ENCODE results near the gene PON3. TPM values are rescaled to one million over a fixed set of nuclear protein-coding genes. Genes with fewer than 3 reads are reported as not detected.

Gene PON3
- polyA plus RNA-seq, 4 donors = 2.4 to 15.6 (median 6.7) TPM

GRCh38 chr7:95407751-95408150 lies 11.6 kb upstream of the PON3 start:
- no peaks in the 10 kb centered on the region for H3K27me3 ChIP-seq (ENCODE audit: control insufficient read depth in 3 of 3, insufficient read depth in 3 of 3, low read length in 3 of 3)
- H3K27ac ChIP-seq (ENCODE audit: low read depth in 1 of 3, low read length in 2 of 3) = peak overlapping the region in 1 of 3 donors; percentile 19
- H3K36me3 ChIP-seq (ENCODE audit: control insufficient read depth in 3 of 3, insufficient read depth in 2 of 3, low read depth in 1 of 3, low read length in 3 of 3) = peaks cover 4 to 10% (median 7%) of the 10 kb centered on the region in 3 donors
- no peaks in the 10 kb centered on the region for H3K9me3 ChIP-seq (ENCODE audit: control insufficient read depth in 2 of 2, insufficient read depth in 1 of 2, low read depth in 1 of 2, low read length in 1 of 2)
- no peak for DNase-seq
- 37 to 65% (median 42%) methylated on average over 2 of the region's 2 CpGs for WGBS, 3 donors
- no peak for FAIRE-seq
- peaks cover 0 to 5% (median 0%) of the 10 kb centered on the region in 3 donors for H3K4me1 ChIP-seq (ENCODE audit: control insufficient read depth in 3 of 3, insufficient read depth in 2 of 3, low read depth in 1 of 3, low read length in 2 of 3)
- no peak overlapping the region for H3K4me3 ChIP-seq (ENCODE audit: low read depth in 1 of 3, low read length in 3 of 3)

GRCh38 chr7:95405800-95406199 lies 9.6 kb upstream of the PON3 start:
- H3K4me3 ChIP-seq (ENCODE audit: low read depth in 1 of 3, low read length in 3 of 3) = no peak overlapping the region
- H3K27me3 ChIP-seq (ENCODE audit: control insufficient read depth in 3 of 3, insufficient read depth in 3 of 3, low read length in 3 of 3) = no peaks in the 10 kb centered on the region
- DNase-seq (no peak), FAIRE-seq (no peak)
- WGBS, 3 donors = 94 to 97% (median 94%) methylated on average over 6 of the region's 6 CpGs
- no peaks in the 10 kb centered on the region for H3K9me3 ChIP-seq (ENCODE audit: control insufficient read depth in 2 of 2, insufficient read depth in 1 of 2, low read depth in 1 of 2, low read length in 1 of 2)
- peaks cover 2 to 9% (median 5%) of the 10 kb centered on the region in 3 donors for H3K36me3 ChIP-seq (ENCODE audit: control insufficient read depth in 3 of 3, insufficient read depth in 2 of 3, low read depth in 1 of 3, low read length in 3 of 3)
- H3K4me1 ChIP-seq (ENCODE audit: control insufficient read depth in 3 of 3, insufficient read depth in 2 of 3, low read depth in 1 of 3, low read length in 2 of 3) = peaks cover 0 to 5% (median 0%) of the 10 kb centered on the region in 3 donors
- H3K27ac ChIP-seq (ENCODE audit: low read depth in 1 of 3, low read length in 2 of 3) = no peak overlapping the region

- H3K4me3 ChIP-seq (ENCODE audit: low read depth in 1 of 3, low read length in 3 of 3) = no peak overlapping the region
- peaks cover 2 to 8% (median 5%) of the 10 kb centered on the region in 3 donors for H3K36me3 ChIP-seq (ENCODE audit: control insufficient read depth in 3 of 3, insufficient read depth in 2 of 3, low read depth in 1 of 3, low read length in 3 of 3)
- no peak for FAIRE-seq
Observed at GRCh38 chr7:95405208-95405607, 9.0 kb upstream of the PON3 start.

GRCh38 chr7:95404316-95404865 lies 8.2 kb upstream of the PON3 start:
- Histone ChIP-seq H3K4me3 (ENCODE audit: low read depth in 1 of 3, low read length in 3 of 3) (no peak overlapping the region), H3K4me1 (ENCODE audit: control insufficient read depth in 3 of 3, insufficient read depth in 2 of 3, low read depth in 1 of 3, low read length in 2 of 3) (peaks cover 0 to 13% (median 0%) of the 10 kb centered on the region in 3 donors), H3K27ac (ENCODE audit: low read depth in 1 of 3, low read length in 2 of 3) (no peak overlapping the region), H3K27me3 (ENCODE audit: control insufficient read depth in 3 of 3, insufficient read depth in 3 of 3, low read length in 3 of 3) (no peaks in the 10 kb centered on the region), H3K36me3 (ENCODE audit: control insufficient read depth in 3 of 3, insufficient read depth in 2 of 3, low read depth in 1 of 3, low read length in 3 of 3) (peaks cover 2 to 7% (median 5%) of the 10 kb centered on the region in 3 donors), H3K9me3 (ENCODE audit: control insufficient read depth in 2 of 2, insufficient read depth in 1 of 2, low read depth in 1 of 2, low read length in 1 of 2) (no peaks in the 10 kb centered on the region)
- DNase-seq = no peak
- FAIRE-seq = no peak
- 43 to 86% (median 82%) methylated on average over 4 of the region's 4 CpGs for WGBS, 3 donors

More at GRCh38 chr7:95405208-95405607, 9.0 kb upstream of the PON3 start:
- 95 to 97% (median 96%) methylated on average over 3 of the region's 3 CpGs for WGBS, 3 donors
- Histone ChIP-seq H3K4me1 (ENCODE audit: control insufficient read depth in 3 of 3, insufficient read depth in 2 of 3, low read depth in 1 of 3, low read length in 2 of 3) (peaks cover 0 to 7% (median 0%) of the 10 kb centered on the region in 3 donors), H3K27ac (ENCODE audit: low read depth in 1 of 3, low read length in 2 of 3) (no peak overlapping the region), H3K9me3 (ENCODE audit: control insufficient read depth in 2 of 2, insufficient read depth in 1 of 2, low read depth in 1 of 2, low read length in 1 of 2) (no peaks in the 10 kb centered on the region), H3K27me3 (ENCODE audit: control insufficient read depth in 3 of 3, insufficient read depth in 3 of 3, low read length in 3 of 3) (no peaks in the 10 kb centered on the region)
- no peak for DNase-seq

GRCh38 chr7:95398155-95398940 lies 2.2 kb upstream of the PON3 start:
- DNase-seq (peak; percentile 40 to 70), FAIRE-seq (no peak)
- 56 to 73% (median 68%) methylated on average over 4 of the region's 4 CpGs for WGBS, 3 donors
- H3K27me3 ChIP-seq (ENCODE audit: control insufficient read depth in 3 of 3, insufficient read depth in 3 of 3, low read length in 3 of 3) = no peaks in the 10 kb centered on the region
- H3K4me3 ChIP-seq (ENCODE audit: low read depth in 1 of 3, low read length in 3 of 3) = peak overlapping the region in 1 of 3 donors; percentile 84
- peaks cover 0 to 3% (median 0%) of the 10 kb centered on the region in 3 donors for H3K36me3 ChIP-seq (ENCODE audit: control insufficient read depth in 3 of 3, insufficient read depth in 2 of 3, low read depth in 1 of 3, low read length in 3 of 3)
- peaks cover 0 to 15% (median 0%) of the 10 kb centered on the region in 3 donors for H3K4me1 ChIP-seq (ENCODE audit: control insufficient read depth in 3 of 3, insufficient read depth in 2 of 3, low read depth in 1 of 3, low read length in 2 of 3)
- no peaks in the 10 kb centered on the region for H3K9me3 ChIP-seq (ENCODE audit: control insufficient read depth in 2 of 2, insufficient read depth in 1 of 2, low read depth in 1 of 2, low read length in 1 of 2)
- peak overlapping the region in 1 of 3 donors; percentile 77 for H3K27ac ChIP-seq (ENCODE audit: low read depth in 1 of 3, low read length in 2 of 3)

GRCh38 chr7:95397381-95397780 lies 1.2 kb upstream of the PON3 start:
- Histone ChIP-seq H3K27me3 (ENCODE audit: control insufficient read depth in 3 of 3, insufficient read depth in 3 of 3, low read length in 3 of 3) (no peaks in the 10 kb centered on the region), H3K36me3 (ENCODE audit: control insufficient read depth in 3 of 3, insufficient read depth in 2 of 3, low read depth in 1 of 3, low read length in 3 of 3) (peaks cover 0 to 3% (median 0%) of the 10 kb centered on the region in 3 donors), H3K27ac (ENCODE audit: low read depth in 1 of 3, low read length in 2 of 3) (peak overlapping the region in 2 of 3 donors; percentile 5 to 77), H3K4me1 (ENCODE audit: control insufficient read depth in 3 of 3, insufficient read depth in 2 of 3, low read depth in 1 of 3, low read length in 2 of 3) (peaks cover 0 to 15% (median 0%) of the 10 kb centered on the region in 3 donors), H3K4me3 (ENCODE audit: low read depth in 1 of 3, low read length in 3 of 3) (peak overlapping the region in 2 of 3 donors; percentile 56 to 84), H3K9me3 (ENCODE audit: control insufficient read depth in 2 of 2, insufficient read depth in 1 of 2, low read depth in 1 of 2, low read length in 1 of 2) (no peaks in the 10 kb centered on the region)
- FAIRE-seq (no peak), DNase-seq (peak in 1 of 2 donors; percentile 30)
- WGBS, 3 donors = 40 to 64% (median 43%) methylated on average over 3 of the region's 3 CpGs

- DNase-seq (peak in 1 of 2 donors; percentile 12), FAIRE-seq (no peak)
- Histone ChIP-seq H3K36me3 (ENCODE audit: control insufficient read depth in 3 of 3, insufficient read depth in 2 of 3, low read depth in 1 of 3, low read length in 3 of 3) (peaks cover 0 to 3% (median 0%) of the 10 kb centered on the region in 3 donors), H3K9me3 (ENCODE audit: control insufficient read depth in 2 of 2, insufficient read depth in 1 of 2, low read depth in 1 of 2, low read length in 1 of 2) (no peaks in the 10 kb centered on the region), H3K4me1 (ENCODE audit: control insufficient read depth in 3 of 3, insufficient read depth in 2 of 3, low read depth in 1 of 3, low read length in 2 of 3) (peaks cover 0 to 15% (median 0%) of the 10 kb centered on the region in 3 donors), H3K4me3 (ENCODE audit: low read depth in 1 of 3, low read length in 3 of 3) (peak overlapping the region in 2 of 3 donors; percentile 56 to 84), H3K27me3 (ENCODE audit: control insufficient read depth in 3 of 3, insufficient read depth in 3 of 3, low read length in 3 of 3) (no peaks in the 10 kb centered on the region), H3K27ac (ENCODE audit: low read depth in 1 of 3, low read length in 2 of 3) (peak overlapping the region in 1 of 3 donors; percentile 77)
- 61 to 83% (median 72%) methylated on average over 11 of the region's 11 CpGs for WGBS, 3 donors
Observed at GRCh38 chr7:95395755-95396135, 430 bp downstream of the PON3 start.

DNA sequence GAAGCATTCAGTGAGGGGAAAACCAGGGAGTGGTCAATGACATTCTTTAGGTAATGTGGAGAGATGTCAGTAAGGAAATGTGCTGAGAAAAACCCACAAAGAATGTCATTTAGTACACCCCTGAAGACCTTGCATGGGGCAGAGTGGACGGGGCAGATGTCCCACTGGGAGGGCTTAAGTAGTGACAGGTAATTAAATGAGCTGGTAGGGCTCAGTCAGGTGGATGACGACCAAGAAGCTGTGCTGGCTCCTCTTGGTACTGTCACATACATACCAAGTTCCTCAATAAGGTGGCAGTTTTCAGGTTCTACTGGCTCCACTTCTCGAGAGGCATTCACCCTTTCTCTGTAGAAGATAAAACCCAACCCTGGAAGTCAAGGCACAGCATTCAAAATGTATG lies 1.8 kb downstream of the PON3 start:
- Histone ChIP-seq H3K27me3 (ENCODE audit: control insufficient read depth in 3 of 3, insufficient read depth in 3 of 3, low read length in 3 of 3) (no peaks in the 10 kb centered on the region), H3K4me1 (ENCODE audit: control insufficient read depth in 3 of 3, insufficient read depth in 2 of 3, low read depth in 1 of 3, low read length in 2 of 3) (peaks cover 0 to 6% (median 0%) of the 10 kb centered on the region in 3 donors), H3K27ac (ENCODE audit: low read depth in 1 of 3, low read length in 2 of 3) (no peak overlapping the region), H3K9me3 (ENCODE audit: control insufficient read depth in 2 of 2, insufficient read depth in 1 of 2, low read depth in 1 of 2, low read length in 1 of 2) (no peaks in the 10 kb centered on the region), H3K4me3 (ENCODE audit: low read depth in 1 of 3, low read length in 3 of 3) (no peak overlapping the region), H3K36me3 (ENCODE audit: control insufficient read depth in 3 of 3, insufficient read depth in 2 of 3, low read depth in 1 of 3, low read length in 3 of 3) (peaks cover 0 to 3% (median 0%) of the 10 kb centered on the region in 3 donors)
- 64 to 88% (median 87%) methylated on average over 3 of the region's 3 CpGs for WGBS, 3 donors
- FAIRE-seq = no peak
- no peak for DNase-seq

Data from small intestine (tissue), 7 donors.